Stimulated activated CD8-positive, alpha-beta memory T cell treated with anti-CD3 and anti-CD28 coated beads, Interleukin-7, amount 100 ng/mL, for 24 hours (primary cell): ENCODE results near the gene AHNAK.
"Not testable (repeated sequence)": the region's sequence is repeated elsewhere in the genome, so short reads cannot be mapped to it uniquely, and the experiment has no call there.

ENCODE experiments used
- DNase-seq: peaks from one replicate; pipeline ENCODE4 v3.0.0-alpha.2; 2020; ENCODE audit warnings: low read depth

Gene AHNAK, protein sequence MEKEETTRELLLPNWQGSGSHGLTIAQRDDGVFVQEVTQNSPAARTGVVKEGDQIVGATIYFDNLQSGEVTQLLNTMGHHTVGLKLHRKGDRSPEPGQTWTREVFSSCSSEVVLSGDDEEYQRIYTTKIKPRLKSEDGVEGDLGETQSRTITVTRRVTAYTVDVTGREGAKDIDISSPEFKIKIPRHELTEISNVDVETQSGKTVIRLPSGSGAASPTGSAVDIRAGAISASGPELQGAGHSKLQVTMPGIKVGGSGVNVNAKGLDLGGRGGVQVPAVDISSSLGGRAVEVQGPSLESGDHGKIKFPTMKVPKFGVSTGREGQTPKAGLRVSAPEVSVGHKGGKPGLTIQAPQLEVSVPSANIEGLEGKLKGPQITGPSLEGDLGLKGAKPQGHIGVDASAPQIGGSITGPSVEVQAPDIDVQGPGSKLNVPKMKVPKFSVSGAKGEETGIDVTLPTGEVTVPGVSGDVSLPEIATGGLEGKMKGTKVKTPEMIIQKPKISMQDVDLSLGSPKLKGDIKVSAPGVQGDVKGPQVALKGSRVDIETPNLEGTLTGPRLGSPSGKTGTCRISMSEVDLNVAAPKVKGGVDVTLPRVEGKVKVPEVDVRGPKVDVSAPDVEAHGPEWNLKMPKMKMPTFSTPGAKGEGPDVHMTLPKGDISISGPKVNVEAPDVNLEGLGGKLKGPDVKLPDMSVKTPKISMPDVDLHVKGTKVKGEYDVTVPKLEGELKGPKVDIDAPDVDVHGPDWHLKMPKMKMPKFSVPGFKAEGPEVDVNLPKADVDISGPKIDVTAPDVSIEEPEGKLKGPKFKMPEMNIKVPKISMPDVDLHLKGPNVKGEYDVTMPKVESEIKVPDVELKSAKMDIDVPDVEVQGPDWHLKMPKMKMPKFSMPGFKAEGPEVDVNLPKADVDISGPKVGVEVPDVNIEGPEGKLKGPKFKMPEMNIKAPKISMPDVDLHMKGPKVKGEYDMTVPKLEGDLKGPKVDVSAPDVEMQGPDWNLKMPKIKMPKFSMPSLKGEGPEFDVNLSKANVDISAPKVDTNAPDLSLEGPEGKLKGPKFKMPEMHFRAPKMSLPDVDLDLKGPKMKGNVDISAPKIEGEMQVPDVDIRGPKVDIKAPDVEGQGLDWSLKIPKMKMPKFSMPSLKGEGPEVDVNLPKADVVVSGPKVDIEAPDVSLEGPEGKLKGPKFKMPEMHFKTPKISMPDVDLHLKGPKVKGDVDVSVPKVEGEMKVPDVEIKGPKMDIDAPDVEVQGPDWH (N-terminal part only)

DNA sequence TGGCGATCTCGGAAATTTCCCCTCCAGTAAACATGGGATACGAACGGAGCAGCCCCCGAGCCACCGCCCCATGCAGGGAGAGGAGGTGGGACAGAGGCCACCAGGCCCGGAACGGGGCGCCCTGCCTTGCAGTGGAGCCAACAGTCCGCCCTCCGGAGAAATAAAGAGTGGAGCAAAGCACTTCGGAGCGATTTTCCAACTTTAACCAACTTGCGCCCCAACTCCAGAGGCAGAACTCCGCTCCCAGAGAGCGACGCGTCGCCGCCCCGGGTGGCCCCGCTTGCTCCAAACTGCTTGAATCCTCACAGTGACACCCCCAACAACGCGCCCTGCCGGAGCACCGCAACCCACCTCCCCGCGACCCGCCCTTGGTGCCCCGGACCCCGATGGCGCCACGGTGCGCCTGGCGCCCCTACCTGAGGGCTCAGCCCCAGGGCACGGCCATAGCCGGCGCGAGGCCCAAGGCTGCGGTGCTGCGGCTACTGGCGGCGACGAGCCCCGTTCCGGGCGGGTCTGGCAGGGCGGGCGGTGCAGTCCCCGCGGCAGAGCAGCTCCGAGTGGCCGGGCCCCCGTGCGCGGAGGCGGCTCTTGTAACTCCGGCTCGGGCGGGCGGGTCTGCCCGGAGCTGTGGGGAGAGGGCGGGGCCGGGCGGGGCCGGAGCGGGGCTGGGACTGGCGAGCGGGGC, at the start of gene AHNAK:
TSS of gene AHNAK (minus strand) at position 563 of the 685 bp plus-strand sequence. CDS start 10,708 bp downstream, outside the sequence.
- DNase-seq, result no peak

DNA sequence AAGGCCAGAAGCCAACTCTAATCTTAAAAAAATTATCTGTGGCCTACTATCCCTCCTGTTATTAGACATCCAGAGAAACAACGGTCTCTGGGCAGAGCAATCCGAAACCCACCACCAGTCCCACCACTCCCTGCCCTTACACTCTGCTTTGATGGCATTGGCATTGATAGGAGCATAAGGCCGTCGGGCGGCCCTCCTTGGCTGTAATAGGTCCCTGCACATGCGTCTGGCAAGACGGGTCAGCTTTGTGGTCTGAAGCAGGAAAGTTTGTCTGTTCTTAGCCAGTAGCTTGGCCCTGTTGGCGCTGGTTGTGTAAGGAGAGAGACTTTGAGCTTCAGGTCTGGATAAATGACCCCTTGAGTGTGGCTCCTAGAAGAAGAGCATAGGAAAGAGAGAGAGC, 48.5 kb upstream of the AHNAK start:
- no peak for DNase-seq

GRCh38 chr11:62593434-62594044, 46.9 kb upstream of the AHNAK start:
- DNase-seq, result peak; percentile 38

GRCh38 chr11:62592989-62593421, 46.4 kb upstream of the AHNAK start:
- no peak for DNase-seq

- DNase-seq, result no peak
Observed at GRCh38 chr11:62592146-62592815, 45.7 kb upstream of the AHNAK start.

DNA sequence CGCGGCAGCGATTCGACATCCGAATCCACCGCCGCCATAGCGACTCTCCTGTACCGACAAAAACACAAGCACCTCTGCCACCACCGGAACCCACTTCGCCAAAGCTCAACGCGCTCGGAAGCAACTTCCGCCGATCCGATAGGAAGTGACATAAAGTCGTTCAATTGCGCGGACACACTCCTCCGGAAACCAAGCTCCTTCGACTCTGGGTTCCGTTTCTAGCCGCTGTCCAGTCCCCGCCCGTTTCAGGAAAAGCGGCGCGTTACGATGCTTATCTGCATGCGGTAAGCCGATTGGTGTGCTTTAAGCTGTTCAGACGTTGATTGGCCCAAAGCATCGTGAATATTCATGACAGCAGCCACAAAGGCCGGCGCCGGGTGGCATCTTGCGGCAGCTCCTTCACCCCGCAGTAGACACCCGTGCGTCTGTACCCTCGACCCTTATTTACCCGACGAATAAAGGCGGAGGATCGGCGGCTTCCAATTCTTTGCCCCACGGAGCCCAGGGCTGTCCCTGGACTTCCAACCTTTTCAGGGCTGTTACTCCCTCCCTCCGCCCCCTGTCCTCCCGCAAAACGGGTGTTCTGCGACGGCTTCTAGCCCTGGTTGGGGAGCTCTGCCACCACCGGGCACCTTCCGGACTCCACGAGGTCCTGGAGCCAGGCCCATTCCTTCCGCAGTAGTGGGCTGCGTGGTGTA, 45.0 kb upstream of the AHNAK start, which contains the start of gene TUT1:
TSS of gene TUT1 (minus strand) at position 76 of the 698 bp plus-strand sequence. CDS start at position 38, 38 bp downstream.
- DNase-seq, result peak; percentile 83

GRCh38 chr11:62588966-62589637, 42.5 kb upstream of the AHNAK start:
- no peak for DNase-seq

DNA sequence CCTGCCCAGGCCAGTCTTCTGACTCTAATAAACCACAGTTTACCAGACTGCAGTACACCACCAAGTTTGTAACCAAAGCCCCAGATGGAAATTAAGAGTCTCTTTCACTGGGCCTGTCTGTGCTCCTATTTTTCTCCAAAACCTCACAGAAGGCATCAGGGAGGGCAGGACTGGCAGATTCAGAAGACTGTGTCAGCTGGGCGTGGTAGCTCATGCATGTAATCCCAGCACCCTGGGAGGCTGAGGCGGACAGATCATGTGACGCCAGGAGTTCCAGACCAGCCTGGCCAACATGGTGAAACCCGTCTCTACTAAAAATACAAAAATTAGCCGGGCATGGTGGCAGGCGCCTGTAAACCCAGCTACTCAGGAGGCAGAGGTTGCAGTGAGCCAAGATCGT, 38.8 kb upstream of the AHNAK start:
- not testable (repeated sequence) for DNase-seq

- not testable (repeated sequence) for DNase-seq
Observed at GRCh38 chr11:62581735-62582134, 35.1 kb upstream of the AHNAK start.

DNA sequence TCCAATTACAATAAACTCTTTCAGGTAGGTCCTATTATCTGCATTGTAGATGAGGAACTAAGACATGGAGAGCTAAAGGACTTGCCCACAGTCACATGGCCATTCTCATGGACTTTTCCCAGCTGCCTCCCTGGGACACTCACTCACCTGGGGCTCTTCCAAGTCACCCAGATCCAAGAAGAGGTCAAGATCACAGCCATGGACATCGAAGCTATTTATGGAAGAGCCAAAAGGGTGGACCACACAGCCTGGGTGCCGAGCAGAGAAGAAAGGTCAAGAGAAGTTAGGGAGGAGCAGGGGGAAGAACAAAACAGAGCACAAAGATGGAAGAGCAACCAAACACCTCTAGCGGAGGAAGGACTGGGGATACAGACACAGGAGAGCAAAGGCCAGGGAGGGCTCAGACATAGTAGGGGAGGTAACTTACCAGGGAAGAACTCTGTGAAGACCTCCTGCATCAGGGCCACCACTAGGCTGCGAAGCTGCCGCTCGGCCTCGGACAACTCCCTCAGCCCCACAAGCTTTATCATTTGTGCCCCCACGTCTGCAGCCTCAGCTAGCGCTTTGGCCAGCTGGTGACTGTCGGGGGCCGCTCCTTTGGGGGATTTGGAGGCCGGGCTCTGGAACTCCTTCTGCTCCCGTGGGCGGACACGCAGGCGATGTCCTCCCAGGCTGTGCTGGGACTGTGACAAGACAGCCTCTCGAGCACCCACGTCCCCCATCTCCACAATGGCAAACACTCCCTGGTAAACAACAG, 34.5 kb upstream of the AHNAK start:
- DNase-seq, result no peak

- DNase-seq, result no peak
Observed at GRCh38 chr11:62579252-62579651, 32.6 kb upstream of the AHNAK start.

DNA sequence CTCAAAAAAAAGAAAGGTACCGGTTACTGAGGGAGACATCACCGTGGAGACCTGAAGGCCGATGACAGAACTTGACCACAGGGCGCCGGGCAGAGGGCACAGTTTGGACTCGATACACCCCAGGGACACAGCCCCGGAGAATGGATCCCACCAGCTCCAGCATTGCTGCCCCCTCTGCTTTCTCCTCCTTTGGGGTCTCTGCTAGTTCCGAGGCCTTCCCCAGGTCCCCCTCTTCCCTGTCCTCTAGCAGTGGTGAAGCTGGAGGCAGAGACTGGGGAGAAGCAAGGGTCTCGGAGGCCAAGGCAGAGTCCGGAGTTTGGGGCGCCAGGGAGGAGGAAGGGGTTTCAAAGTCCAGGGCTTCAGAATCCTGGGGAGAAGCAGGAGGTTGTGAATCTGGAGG, 31.9 kb upstream of the AHNAK start:
- DNase-seq, result no peak

- DNase-seq, result no peak
Observed at GRCh38 chr11:62577046-62577714, 30.6 kb upstream of the AHNAK start.

- no peak for DNase-seq
Observed at GRCh38 chr11:62575837-62576236, 29.2 kb upstream of the AHNAK start.

DNA sequence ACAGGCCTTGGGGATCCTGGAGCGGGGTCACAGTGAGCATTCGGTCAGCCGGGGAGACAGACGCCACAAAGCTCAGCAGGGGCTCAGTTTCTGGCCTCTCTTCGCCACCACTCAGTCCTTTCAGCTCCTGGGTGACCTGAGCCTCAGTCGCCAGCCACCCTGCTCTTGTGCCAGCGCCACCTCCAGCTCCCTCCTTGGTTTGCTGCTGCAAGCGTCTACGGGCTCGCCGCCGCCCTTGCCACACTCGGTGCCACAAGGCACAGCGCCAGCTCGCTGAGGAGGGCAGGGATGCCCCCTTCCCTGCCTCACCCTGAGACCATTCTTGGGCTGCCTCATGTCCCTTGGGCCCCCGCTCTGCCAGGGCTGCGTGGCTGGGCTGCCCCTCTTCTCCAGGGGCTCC, 28.6 kb upstream of the AHNAK start:
- DNase-seq, result no peak

DNA sequence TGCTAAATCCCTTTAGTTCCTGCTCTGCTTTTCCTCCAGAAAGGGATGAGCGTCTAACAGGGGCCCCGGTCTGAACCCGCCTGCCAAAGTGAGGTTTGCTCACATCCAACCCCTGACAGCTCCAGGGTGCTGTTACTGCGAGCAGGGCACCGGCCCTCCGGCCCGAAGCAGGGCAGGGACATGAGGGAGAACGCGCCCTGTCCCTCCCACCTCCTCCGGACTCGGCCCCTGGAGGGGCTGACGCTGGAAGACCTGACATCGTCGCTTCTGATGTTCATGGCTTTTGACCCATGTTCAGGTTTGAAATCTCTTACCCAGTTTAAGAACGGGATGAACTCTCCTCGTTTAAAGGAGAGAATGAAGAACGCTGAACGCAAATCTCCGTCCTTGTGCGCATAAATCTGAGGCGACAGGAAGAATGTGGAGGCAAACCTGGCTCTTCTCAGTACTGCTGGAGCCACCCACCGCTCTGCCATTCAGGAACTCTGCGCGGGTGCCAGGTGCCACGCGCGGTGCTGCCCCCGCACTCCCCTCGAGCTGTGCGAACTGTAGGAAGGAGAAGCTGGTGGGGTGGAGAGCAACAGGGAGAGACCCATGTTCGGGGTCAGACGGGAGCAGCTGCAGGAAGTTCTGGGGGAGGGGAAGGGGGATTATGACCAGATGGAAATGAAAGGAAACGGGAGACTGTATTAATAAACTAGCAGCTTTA, 27.9 kb upstream of the AHNAK start:
- no peak for DNase-seq
